ENCODE measurements around the gene CSNK1G2. TPM values are rescaled to one million over a fixed set of nuclear protein-coding genes. Genes with fewer than 3 reads are reported as not detected.

The CSNK1G2 gene
- total and polyA plus RNA-seq, 12 donors = 30.0 to 120 (median 73.6) TPM

DNA sequence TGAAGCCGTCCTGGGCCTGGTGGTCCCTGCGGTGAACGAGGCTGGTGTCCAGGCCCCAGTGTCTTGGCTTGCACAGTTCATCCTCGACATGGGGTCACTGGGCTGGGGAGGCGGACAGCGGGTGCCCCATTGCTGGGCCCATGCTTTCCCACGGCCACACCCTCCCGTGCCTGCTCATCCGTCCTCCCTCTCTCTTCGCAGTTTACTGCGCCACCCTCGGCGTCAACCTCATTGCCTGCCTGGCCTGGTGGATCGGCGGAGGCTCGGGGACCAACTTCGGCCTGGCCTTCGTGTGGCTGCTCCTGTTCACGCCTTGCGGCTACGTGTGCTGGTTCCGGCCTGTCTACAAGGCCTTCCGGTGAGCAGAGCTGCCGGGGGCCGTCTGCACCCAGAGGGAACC is 23.0 kb upstream of the CSNK1G2 start:
- Histone ChIP-seq H3K4me3 (no peak overlapping the region), H3K36me3 (replicated peaks in 1 of 2) (peaks cover 0 to 46% of the 10 kb centered on the region in 2 donors), H3K27ac (no peak overlapping the region), H3K4me1 (replicated peaks in 1 of 2) (no peaks in the 10 kb centered on the region), H3K9me3 (replicated peaks in 1 of 3) (no peaks in the 10 kb centered on the region), H3K27me3 (no peaks in the 10 kb centered on the region)
- WGBS, 4 donors = 91 to 96% (median 95%) methylated on average over 10 to 25 of the region's 25 CpGs
- intact Hi-C loops (cut with DNase I) = no loop called here
- no peak for DNase-seq
- TF ChIP-seq CTCF (IDR thresholded peaks at IDR 0.05) = no peak
- TF ChIP-seq POLR2A (IDR thresholded peaks at IDR 0.05) = no peak

DNA sequence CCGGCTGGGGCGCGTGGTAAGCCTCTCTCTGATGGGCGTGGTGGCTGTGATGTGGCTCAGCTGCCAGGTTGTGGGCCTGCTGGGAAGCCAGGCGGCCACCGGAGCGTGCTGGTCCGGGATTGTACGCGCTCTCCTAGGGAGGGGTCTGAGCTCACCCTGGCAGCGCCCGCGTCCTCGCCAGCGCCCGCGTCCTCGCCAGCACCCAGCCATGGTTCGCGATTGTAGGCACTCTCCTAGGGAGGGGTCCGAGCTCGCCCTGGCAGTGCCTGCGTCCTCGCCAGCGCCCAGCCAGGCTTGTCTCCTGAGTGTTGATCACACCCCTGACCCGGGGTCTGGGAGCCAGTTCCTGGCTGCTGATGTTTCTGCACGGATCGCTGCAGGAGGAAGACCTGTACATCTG is 22.0 kb upstream of the CSNK1G2 start:
- no peak overlapping the region for H3K4me3 ChIP-seq
- H3K9me3 ChIP-seq (replicated peaks in 1 of 3) = no peaks in the 10 kb centered on the region
- intact Hi-C loops (cut with DNase I) = no loop called here
- no peaks in the 10 kb centered on the region for H3K4me1 ChIP-seq (replicated peaks in 1 of 2)
- H3K27me3 ChIP-seq = no peaks in the 10 kb centered on the region
- 94 to 96% (median 96%) methylated on average over 11 to 28 of the region's 28 CpGs for WGBS, 4 donors
- no peak for TF ChIP-seq CTCF (IDR thresholded peaks at IDR 0.05)
- TF ChIP-seq POLR2A (IDR thresholded peaks at IDR 0.05) = no peak
- DNase-seq = no peak
- no peak overlapping the region for H3K27ac ChIP-seq
- peaks cover 0 to 39% of the 10 kb centered on the region in 2 donors for H3K36me3 ChIP-seq (replicated peaks in 1 of 2)

- TF ChIP-seq CTCF (IDR thresholded peaks at IDR 0.05) (no peak), POLR2A (IDR thresholded peaks at IDR 0.05) (no peak)
- DNase-seq = no peak
- intact Hi-C loops (cut with DNase I) = loop anchor here (10.0 kb wide), 2 partner anchors 56 to 154 kb away; partner anchors contain the start of gene KLF16 (in 1 of the 2)
- no peaks in the 10 kb centered on the region for H3K9me3 ChIP-seq (replicated peaks in 1 of 3)
- H3K36me3 ChIP-seq (replicated peaks in 1 of 2) = peaks cover 0 to 43% of the 10 kb centered on the region in 2 donors
- WGBS, 4 donors = 91 to 100% (median 93%) methylated on average over 2 to 19 of the region's 19 CpGs; no CpG with 5 or more reads in 1 of the 4 donors
- H3K4me3 ChIP-seq = no peak overlapping the region
- H3K27ac ChIP-seq = no peak overlapping the region
- H3K4me1 ChIP-seq (replicated peaks in 1 of 2) = no peaks in the 10 kb centered on the region
- no peaks in the 10 kb centered on the region for H3K27me3 ChIP-seq
Observed at GRCh38 chr19:1920644-1921043, 20.3 kb upstream of the CSNK1G2 start.

DNA sequence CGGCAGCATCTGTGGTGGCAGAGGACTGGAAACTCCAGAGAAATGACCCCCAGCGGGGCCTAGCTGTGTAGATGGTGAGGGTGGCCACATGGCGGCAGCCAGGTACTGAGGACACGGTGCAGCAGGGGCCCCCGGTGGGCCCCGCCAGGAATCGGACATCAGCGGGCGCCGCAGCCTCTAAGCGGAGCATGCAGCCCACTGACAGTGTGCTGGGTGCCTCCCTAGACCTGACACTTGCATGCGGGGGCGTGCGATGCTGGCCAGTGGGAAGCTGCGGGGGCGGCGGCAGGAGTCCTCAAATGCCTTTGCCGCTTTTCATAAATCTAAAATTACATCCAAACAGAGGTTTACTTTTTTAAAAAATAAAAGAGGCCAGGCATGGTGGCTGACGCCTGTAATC is 19.6 kb upstream of the CSNK1G2 start:
- Histone ChIP-seq H3K4me3 (no peak overlapping the region), H3K27ac (no peak overlapping the region), H3K36me3 (replicated peaks in 1 of 2) (peaks cover 0 to 43% of the 10 kb centered on the region in 2 donors), H3K27me3 (no peaks in the 10 kb centered on the region), H3K4me1 (replicated peaks in 1 of 2) (no peaks in the 10 kb centered on the region), H3K9me3 (replicated peaks in 1 of 3) (no peaks in the 10 kb centered on the region)
- intact Hi-C loops (cut with DNase I) = loop anchor here (10.0 kb wide), 2 partner anchors 57 to 153 kb away; partner anchors contain the start of gene KLF16 (in 1 of the 2)
- no peak for DNase-seq
- WGBS, 4 donors = 95 to 98% (median 96%) methylated on average over 8 to 19 of the region's 19 CpGs
- no peak for TF ChIP-seq POLR2A (IDR thresholded peaks at IDR 0.05)
- TF ChIP-seq CTCF (IDR thresholded peaks at IDR 0.05) = no peak
